GM18951 (cell line): Measurements from ENCODE around the gene C1R.

Experiments
- POLR2A ChIP-seq: IDR thresholded peaks from 4 replicates; pipeline ENCODE4 v1.6.1; 2011; ENCODE audit warnings: mild to moderate bottlenecking; ENCODE audit not compliant: insufficient read length, insufficient read depth; ENCODE audit errors: extremely low read depth
- in situ Hi-C: fragments of 300-500 bp; cut with MboI; formaldehyde crosslinking; loops from one replicate; pipeline ENCODE4 v1.12.0; 2022; ENCODE audit warnings: low sequenced_read_pairs, mixed read lengths, inconsistent platforms; ENCODE audit not compliant: unreplicated experiment

C1R gene

GRCh38 chr12:7128681-7129286, 36.5 kb upstream of the C1R start, which contains the start of gene RBP5:
RBP5 (minus strand) TSS chr12:7128889; CDS start chr12:7128775, 114 bp downstream.
- in situ Hi-C loops: no loop called here
- TF ChIP-seq POLR2A: no peak

- no peak for TF ChIP-seq POLR2A
- in situ Hi-C loops: no loop called here
Observed at GRCh38 chr12:7127916-7128626, 35.8 kb upstream of the C1R start.

- in situ Hi-C loops: no loop called here
- TF ChIP-seq POLR2A: no peak
Observed at GRCh38 chr12:7125632-7126227, 33.5 kb upstream of the C1R start.

- no peak for TF ChIP-seq POLR2A
- in situ Hi-C loops: no loop called here
Observed at GRCh38 chr12:7123806-7124522, 31.7 kb upstream of the C1R start.

GRCh38 chr12:7122811-7123769, 30.8 kb upstream of the C1R start:
- TF ChIP-seq POLR2A: no peak
- in situ Hi-C loops: no loop called here

- in situ Hi-C loops: no loop called here
- no peak for TF ChIP-seq POLR2A
Observed at GRCh38 chr12:7121324-7121723, 29.1 kb upstream of the C1R start.

- in situ Hi-C loops: no loop called here
- TF ChIP-seq POLR2A: no peak
Observed at GRCh38 chr12:7120166-7120565, 27.9 kb upstream of the C1R start.

- TF ChIP-seq POLR2A: no peak
- in situ Hi-C loops: no loop called here
Observed at GRCh38 chr12:7118881-7119280, 26.6 kb upstream of the C1R start.

- in situ Hi-C loops: no loop called here
- no peak for TF ChIP-seq POLR2A
Observed at GRCh38 chr12:7117670-7118069, 25.4 kb upstream of the C1R start.

- TF ChIP-seq POLR2A: no peak
- in situ Hi-C loops: no loop called here
Observed at GRCh38 chr12:7116916-7117315, 24.7 kb upstream of the C1R start.

GRCh38 chr12:7116196-7116595, 24.0 kb upstream of the C1R start:
- no peak for TF ChIP-seq POLR2A
- in situ Hi-C loops: no loop called here

GRCh38 chr12:7114851-7115250, 22.6 kb upstream of the C1R start:
- TF ChIP-seq POLR2A: no peak
- in situ Hi-C loops: no loop called here
